Measurements from ENCODE around the gene TNP2.

The TNP2 gene

DNA sequence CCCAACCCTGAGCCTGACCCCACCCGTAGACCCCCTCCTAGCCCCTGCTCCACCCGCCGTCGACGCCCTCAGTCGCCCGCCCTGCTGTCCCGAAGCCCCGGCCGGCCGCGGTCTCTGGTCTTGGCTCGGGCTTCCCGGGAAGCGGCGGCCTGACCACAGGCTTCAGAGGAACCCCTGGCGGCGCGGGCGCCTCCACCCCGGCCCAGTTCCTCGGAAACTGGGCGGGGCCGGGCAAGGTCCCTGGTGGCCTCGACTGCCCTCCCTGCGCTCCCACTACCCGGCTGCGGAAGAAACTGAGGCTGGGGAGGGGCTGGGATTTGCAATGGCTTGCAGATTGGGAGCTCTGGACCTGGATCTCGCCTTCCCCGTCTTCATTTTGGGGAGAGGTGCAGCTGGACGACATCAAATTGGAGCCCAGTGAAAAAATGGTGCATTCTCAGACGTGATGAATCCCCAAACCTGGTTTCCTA, 12.4 kb downstream of the TNP2 start:
- in situ Hi-C loops (cut with HindIII; ENCODE audit: low sequenced_read_pairs): no loop called here

DNA sequence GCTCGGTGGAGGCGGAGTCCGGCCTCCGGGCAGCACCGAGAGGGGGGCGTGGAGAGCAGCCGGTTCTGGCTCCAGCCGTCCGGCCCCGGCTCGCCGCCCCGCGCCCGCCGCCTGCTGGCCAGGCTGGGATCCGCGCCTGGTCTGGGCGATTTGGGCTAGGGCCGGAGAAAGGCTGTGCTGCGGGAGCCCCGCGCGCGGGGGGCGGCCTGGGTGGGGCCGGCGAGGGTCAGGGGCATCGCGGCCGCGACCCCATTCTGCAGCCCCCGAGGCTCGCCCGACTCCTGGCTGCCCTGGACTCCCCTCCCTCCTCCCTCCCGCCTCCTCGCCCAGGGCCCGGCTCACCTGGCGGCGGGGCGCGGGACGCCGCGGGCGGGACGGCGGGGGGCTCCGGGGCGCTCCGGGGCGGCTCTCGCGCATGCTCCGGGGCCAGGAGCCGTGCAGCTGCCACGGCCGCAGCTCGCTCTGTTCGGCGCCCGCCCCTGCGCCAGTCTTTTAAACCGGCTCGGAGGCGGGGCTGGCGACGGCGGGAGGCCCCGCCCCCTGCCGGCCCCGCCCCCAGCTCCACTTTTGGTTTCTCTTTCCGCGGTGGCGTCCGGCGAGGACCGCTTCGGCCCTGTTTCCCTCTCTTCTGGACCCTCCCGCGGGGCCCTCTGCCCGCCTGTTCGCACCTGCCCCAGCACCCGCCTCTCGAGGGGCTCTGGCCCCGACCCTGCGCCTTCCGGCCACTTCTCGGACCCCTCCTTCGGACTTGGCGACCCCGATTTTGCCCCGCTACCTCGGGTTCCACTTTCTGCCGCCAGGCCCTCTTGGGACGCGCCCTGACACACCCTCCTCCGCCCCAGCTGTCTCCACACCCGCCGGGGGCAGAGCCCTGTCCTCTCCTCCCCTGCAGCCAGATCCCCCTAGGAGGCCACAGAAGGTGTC, 13.1 kb downstream of the TNP2 start, which contains the start of gene SOCS1:
SOCS1 (minus strand) TSS at position 468 of the 924 bp plus-strand sequence. CDS start 726 bp downstream, outside the sequence.
- in situ Hi-C loops (cut with HindIII; ENCODE audit: low sequenced_read_pairs): no loop called here

DNA sequence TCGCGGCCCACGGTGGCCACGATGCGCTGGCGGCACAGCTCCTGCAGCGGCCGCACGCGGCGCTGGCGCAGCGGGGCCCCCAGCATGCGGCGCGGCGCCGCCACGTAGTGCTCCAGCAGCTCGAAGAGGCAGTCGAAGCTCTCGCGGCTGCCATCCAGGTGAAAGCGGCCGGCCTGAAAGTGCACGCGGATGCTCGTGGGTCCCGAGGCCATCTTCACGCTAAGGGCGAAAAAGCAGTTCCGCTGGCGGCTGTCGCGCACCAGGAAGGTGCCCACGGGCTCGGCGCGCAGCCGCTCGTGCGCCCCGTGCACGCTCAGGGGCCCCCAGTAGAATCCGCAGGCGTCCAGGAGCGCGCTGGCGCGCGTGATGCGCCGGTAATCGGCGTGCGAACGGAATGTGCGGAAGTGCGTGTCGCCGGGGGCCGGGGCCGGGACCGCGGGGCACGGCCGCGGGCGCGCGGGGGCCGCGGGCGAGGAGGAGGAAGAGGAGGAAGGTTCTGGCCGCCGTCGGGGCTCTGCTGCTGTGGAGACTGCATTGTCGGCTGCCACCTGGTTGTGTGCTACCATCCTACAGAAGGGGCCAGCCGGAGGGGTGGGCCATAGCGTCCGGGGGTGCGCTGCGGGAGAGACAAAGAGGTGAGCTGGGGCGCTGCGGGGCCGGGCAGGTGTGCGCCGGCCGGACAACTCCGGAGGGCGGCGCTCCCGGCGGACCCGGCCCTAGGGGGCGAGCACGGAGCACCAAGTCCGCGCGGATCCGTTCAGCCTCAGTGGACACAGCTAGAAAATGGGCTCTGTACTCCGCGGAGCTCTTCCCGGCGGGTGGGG, 14.0 kb downstream of the TNP2 start:
- in situ Hi-C loops (cut with HindIII; ENCODE audit: low sequenced_read_pairs): no loop called here

DNA sequence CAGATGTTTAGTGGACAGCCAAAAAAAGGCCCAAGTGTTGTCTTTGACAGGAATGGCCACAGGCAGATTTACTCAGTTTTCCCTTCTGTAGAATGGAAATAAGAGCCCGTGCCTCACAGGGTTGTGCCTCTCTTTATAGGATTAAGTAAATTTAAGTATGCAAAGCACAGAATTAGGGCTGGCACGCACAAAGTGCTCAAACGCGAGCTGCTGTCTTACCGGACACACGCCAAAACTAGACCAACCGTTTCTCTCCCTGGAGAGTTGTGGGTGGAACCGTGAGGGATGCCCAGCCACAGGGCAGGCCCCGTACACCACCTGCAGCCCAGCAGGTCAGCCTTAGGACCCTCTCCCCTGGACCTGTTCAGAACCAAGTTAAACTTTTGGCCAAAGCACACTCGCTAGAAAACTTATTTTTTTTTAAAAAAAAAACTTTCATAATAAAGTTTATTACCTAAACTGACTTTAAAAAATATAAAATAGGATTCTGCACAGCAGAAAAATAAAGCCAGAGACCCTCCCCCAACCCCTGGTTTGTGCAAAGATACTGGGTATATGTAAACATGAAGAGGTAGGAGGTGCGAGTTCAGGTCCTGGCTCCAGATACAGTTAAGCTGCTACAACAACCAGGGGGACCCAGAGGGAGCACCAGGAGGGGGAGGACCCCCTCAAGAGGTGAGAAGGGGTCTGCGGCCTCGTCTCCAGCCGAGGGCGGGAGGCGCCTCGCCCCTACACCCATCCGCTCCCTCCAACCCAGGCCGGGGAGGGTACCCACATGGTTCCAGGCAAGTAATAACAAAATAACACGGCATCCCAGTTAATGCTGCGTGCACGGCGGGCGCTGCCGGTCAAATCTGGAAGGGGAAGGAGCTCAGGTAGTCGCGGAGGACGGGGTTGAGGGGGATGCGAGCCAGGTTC, 14.9 kb downstream of the TNP2 start:
- in situ Hi-C loops (cut with HindIII; ENCODE audit: low sequenced_read_pairs): no loop called here

DNA sequence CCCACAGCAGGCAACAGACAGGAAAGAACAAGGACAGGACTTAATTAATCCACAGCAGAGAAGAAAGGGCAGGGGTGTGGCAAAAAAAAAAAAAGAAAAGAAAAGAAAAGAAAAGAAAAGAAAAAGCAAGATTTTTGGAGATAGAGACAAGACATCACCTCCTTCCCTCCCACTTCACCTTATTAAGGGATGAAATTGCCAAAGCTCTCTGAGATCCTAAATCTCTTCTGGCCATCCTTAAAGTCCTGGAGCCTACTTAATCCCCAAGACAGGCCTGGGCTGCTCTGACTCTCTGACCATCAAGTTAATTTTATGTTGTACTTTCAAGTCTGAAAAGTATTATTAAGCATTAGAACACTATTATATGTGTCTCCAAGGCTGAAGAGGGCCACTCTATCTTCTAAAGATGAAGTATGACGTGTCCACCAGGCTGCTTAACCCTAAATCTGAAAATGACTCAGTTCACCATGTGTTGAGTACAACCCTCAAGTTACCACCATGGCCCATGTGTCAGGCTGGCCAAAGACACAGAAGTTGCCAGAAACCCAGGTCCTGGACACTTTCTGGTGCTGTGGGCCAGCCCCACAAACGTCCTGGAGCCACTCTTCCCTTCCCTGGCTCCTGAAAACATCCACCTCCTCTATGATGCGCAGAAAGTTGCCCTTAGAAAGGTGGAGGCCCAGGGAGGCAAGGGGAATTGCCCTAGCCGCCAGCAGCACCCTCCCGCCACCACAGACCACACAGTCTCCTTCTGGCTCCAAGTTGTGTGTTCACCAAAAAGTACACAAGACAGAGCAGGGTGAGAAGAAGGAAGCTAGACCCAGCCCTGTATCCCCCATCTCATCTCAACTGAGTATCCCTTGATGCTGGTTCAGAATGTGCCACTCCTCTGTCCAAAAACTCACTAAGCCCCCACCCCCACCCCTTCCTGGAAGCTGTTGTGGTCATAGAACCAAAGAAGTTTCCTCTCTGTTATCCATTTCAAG, 15.8 kb downstream of the TNP2 start:
- in situ Hi-C loops (cut with HindIII; ENCODE audit: low sequenced_read_pairs): no loop called here

DNA sequence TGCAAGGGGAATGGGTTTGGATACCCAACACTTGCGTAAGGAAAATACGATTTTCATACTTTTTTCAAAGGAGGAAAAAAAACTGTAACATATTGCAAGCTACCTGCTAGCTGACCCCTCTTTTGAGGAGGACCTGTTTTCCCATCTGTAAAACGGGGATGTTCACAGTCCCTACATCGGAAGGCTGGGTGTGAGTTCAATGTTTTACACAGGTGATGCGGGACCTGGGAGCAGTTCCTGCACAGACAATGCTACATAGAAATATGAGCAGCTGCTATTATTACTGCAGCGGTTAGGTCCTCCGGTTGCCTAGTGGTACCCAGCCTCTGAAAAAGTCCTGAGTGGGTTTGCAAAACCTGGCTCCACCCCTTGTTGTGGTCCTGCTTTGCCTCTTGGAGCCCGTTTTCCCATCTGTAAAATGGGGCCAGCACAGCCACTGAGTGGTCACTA, 16.6 kb downstream of the TNP2 start:
- in situ Hi-C loops (cut with HindIII; ENCODE audit: low sequenced_read_pairs): no loop called here

DNA sequence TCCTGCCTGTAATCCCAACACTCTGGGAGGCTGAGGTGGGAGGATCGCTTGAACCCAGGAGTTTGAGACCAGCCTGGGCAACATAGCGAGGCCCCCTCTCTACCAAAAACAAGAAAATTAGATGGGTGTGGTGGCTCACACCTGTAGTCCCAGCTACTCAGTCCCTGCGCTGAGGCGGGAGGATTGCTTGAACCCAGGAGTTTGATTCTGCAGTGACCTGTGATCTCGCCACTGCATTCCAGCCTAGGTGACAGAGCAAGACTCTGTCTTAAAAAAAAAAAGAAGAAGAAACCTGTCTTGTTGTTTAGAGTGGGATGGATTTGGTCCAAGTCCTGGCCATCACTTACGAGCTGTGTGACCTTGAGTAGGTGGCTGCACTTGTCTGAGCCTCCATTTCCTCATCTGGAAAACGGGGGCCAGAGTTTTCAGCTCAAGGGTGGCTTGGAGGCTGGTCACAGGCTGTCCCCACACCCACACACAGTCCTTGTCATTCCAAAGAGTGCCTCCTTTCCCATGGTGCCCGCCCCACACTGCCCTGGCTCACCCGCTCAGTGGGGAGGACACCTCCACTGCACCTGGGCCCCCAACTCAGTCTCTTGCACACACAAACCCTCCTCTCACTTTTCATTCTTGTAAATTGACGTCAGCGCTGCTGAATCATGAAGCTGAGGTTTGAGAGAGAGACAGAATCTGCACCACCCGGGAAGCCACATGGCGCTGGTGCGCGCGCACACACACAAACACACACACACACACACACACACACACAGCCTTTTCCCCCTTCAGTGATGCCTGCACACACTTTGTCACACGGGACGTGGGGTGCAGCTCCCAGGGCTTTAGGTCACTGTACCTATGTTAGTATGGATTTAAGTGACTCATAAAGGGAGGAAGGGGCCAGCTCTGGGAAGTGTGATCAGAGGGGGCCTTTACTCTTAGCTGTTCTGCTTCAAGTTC, 17.3 kb downstream of the TNP2 start:
- in situ Hi-C loops (cut with HindIII; ENCODE audit: low sequenced_read_pairs): no loop called here

DNA sequence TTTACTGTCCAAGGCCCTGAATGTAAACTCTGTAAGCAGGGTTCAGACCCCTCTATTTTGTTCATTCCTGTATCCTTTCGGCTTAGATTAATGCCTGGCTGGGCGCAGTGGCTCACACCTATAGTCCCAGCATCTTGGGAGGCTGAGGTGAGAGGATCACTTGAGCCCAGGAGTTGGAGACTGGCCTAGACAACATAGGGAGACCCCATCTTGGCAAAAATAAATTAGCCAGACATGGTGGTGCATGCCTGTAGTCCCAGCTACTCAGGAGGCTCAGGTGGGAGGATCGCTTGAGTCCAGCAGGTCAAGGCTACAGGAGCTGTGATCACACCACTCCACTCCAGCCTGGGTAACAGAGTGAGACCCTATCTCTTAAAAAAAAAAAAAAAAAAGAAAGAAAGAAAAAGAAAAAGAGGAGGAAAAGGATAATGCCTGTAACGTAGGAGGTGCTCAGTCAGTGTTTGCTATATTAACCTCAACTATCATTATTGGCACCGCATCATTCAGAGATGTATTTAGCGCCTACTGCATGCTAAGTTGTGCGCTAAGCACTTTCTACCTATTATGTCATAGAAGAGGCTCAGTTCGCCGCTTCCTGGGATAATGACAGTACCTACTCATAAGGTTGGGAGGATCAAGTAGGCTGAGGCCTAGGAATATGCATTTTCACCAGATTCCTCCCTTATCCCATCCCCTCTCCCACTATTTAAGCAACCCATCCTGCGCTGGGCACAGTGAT, 18.2 kb downstream of the TNP2 start:
- in situ Hi-C loops (cut with HindIII; ENCODE audit: low sequenced_read_pairs): no loop called here

DNA sequence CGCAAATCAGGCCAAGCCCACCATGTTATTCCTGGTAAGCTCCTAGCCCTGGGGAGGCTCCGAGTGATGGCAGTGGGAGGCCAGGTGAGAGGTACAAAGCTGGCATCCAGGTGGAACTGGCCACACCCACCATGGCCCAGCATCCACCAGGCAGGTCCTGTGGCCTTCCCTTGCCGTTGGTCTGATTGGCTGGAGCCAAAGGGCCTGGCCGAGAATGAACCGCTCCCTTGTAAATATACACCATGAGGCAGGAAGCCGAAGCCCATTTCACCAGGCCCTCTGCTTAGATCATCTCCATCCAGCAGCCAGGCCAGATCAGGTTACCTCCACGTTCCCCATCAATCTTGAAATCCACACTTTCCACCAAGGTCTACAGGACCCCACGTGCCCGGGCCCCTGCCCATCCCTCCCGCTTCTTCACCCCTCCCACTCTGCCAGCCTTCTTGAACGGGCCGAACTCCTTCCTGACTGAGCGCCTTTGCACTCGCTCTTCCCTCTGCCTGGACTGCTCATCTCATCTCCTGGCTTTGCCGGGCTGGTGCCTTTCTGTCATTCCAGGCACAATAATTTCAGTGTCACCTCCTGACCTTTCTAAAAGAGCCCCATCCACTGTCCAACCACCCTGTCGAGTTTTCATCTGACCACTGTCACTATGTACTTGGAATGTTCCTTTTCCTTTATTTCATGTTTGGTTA, 18.9 kb downstream of the TNP2 start:
- in situ Hi-C loops (cut with HindIII; ENCODE audit: low sequenced_read_pairs): no loop called here

DNA sequence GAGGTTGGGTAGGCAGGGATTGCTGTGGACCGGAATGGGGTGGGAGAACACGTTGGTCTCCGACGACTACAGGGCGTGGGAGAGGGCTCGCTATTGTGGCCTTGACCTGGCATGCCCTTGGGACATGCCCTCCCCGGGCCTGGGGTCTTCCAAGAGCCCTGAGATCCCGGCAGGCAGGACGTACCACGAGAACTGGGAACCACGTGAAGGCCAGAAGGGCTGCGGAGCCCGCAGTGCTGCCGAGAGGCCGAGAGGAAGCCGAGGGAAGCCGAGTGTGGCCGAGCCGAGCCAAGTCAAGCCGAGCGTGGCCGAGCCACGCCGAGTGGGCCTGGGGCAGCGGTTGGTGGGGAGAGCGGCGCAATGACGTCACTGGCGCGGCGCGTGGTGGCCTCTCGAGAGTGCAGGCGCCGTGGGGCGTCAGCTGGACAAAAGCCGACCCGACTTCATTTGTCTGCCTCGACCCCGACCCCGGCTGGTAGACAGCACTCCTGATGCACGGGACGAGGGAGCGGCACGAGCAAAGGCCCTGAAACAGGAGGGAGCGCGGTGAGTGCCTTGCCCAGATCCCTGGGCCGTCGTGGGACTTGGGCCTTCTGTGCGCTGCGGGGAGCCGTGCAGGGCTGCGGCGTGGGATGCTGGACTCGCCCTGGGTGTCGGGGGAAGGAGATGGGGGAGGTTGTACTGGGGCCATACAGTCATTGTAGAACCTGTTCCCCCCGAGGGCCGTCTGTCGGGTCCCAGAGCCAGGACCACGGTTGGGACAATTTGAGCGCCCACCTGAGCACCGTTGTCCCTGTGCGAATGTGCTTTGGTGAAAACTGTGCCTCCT, 19.7 kb downstream of the TNP2 start:
- in situ Hi-C loops (cut with HindIII; ENCODE audit: low sequenced_read_pairs): no loop called here

DNA sequence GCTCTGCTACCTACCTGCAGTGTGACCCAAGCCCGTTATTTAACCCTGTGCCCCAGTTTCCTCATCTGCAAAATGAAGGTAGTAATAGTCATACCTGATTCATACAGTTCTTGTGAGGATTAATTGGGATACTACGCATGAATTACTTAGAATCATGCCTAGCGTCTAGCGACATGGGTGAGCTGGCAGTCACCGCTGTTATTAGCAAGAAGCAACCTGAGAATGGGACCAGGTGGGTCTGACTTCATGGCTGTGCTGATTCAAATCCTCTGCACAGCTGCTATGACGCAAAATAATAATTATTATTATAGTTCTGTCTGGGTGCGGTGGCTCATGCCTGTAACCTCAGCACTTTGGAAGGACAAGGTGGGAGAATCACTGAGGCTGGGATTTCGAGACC, 21.0 kb downstream of the TNP2 start:
- in situ Hi-C loops (cut with HindIII; ENCODE audit: low sequenced_read_pairs): no loop called here

DNA sequence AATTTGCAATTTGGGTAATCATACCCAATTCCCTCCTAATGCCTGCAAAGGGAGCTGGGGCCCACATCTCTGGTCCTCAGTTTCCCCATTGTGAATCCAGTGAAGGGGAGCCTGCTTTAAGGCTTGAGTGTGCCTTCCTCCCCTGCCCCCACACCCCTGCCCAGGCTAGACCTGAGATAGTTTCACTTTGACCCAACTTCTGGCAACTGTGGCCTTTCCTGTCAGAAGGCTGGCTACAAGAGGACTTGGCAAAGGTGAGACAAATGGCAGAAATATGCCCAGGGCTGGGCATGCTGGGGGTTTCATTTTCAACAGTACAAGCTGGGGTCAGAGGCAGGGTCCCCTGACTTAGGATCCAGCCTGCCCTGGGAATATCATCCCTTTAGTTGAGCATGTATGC, 23.1 kb downstream of the TNP2 start:
- in situ Hi-C loops (cut with HindIII; ENCODE audit: low sequenced_read_pairs): no loop called here

DNA sequence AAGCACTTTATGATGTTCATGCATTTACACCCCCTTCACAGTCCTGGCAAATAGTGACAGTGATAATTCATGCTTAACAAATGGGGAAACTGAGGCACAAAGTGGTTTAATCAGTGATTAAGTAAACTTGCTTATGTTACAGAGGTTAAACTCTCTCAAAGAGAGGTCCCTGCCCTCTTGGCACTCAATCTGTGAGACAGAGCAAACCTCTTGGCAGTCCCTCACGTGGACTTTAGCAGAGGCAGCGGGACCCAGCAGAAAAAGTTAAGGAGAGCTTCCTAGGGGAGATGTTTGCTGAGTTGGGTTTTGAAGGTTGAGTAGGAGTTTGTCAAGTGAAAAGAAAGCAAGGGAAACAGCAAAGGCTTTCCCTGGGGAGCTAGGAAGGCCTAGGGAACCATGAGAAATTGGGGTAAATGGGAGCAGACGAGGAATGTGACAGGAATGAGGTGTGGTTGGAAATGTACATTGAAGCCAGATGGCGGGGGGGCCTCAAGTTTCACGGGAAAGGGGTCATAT, 23.8 kb downstream of the TNP2 start:
- in situ Hi-C loops (cut with HindIII; ENCODE audit: low sequenced_read_pairs): no loop called here

DNA sequence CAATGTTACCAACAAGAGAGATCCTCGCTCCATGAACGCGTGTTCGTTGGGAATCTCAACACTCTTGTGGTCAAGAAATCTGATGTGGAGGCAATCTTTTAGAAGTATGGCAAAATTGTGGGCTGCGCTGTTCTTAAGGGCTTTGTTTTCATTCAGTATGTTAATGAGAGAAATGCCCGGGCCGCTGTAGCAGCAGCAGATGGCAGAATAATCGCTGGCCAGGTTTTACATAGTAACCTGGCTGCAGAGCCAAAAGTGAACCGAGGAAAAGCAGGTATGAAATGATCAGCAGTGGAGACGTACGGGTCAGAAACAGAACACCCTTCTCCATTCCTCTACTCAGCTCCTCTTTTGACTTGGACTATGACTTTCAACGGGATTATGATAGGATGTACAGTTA, 26.5 kb downstream of the TNP2 start:
- in situ Hi-C loops (cut with HindIII; ENCODE audit: low sequenced_read_pairs): no loop called here

DNA sequence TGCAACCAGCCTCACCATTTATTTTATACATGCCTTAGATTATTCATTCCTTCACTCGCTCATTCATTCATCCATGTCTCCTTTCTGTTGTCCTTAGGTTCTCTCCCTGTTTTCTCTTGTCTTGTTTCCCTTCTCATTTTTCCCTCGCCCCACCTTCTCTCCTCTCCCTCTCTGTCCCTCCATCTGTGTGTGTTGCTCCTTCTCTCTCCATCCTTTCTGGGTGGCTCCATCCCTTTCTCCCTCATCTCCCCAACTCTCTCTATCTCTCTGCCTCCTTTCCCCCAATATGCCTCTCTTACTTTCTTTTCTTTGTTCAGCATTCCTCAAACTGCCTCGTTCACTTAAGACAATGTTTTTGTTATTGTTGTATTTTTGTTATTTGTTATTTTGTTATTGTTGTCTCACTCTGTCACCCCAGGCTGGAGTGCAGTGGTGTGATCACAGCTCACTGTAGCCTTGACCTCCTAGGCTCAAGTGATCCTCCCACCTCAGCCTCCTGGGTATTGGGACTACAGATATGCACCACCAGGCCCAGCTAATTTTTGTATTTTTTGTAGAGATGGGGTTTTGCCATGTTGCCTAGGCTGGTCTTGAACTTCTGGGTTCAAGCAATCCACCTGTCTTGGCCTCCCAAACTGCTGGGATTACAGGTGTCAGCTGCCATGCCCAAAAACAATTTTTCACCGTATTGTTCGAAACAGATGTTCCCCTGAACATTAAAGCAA, 27.5 kb downstream of the TNP2 start:
- in situ Hi-C loops (cut with HindIII; ENCODE audit: low sequenced_read_pairs): no loop called here

All from DLD1 (cell line).